ENCODE measurements around the gene PATJ. TPM values are rescaled to one million over a fixed set of nuclear protein-coding genes. Genes with fewer than 3 reads are reported as not detected.
"Not testable (repeated sequence)": the region's sequence is repeated elsewhere in the genome, so short reads cannot be mapped to it uniquely, and the experiment has no call there.

Gene PATJ
- polyA plus RNA-seq, 5 donors = 21.1 to 38.3 (median 33.4) TPM

DNA sequence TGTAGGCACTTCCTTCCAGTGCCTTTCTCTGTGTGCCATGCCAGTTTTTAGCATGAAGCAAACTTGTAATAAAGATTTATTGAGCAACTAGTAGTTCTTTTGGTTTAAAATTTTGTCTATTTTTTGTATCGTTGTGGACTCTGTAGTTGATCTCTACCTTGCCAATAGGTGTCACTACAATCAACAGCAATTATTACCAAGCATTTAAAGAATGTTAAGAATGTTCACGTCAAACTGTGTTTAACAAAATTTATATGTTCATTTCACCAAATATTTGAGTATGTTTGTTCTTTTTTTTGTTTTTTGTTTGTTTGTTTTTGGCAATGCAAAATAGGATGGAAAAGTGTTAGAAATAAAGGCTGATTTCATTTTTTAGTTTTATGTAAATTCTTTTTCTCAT, 208.1 kb downstream of the PATJ start:
- DNase-seq = no peak

GRCh38 chr1:61951731-61952580, 209.7 kb downstream of the PATJ start:
- no peak for DNase-seq

DNA sequence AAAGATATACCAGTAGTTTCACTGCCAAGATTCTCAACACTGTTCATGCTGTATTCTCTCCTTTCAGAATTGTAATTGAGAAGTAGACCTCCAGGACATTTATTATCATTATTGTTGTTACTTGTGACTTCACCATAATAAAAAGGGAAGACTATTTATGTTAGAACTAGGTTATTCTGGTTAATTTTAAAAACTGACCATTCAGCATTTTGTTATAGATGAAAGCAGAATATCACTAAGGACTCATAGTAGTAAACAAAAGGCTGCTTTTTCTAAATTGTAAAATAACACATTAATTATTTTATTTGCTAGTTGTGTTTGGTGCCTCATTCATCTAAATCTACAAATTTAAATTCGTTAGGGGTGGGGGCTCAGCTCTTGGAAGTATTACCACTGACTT, 210.4 kb downstream of the PATJ start:
- no peak for DNase-seq

- no peak for DNase-seq
Measured at GRCh38 chr1:61953076-61953789, 211.0 kb downstream of the PATJ start.

- DNase-seq = no peak
Measured at GRCh38 chr1:61953790-61954150, 211.5 kb downstream of the PATJ start.

DNA sequence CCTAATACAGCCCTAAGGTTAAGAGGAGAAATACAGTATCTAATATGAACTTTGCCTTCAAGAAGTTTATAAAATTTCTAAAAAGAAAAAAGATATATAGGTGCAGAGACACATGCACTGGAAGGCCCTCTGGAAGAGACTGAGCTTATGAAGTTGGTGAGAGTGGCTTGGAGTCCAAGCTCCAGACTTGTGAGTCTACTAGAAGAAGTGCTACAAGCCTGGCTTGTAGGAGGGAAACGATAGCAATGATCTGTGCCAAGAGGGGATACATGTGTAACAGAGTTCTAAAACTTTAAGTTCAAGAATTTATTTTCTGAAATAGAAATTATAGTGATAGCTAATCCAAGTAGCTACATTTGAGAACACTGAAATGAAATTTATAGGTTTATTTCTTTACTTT, 213.0 kb downstream of the PATJ start:
- no peak for DNase-seq

DNA sequence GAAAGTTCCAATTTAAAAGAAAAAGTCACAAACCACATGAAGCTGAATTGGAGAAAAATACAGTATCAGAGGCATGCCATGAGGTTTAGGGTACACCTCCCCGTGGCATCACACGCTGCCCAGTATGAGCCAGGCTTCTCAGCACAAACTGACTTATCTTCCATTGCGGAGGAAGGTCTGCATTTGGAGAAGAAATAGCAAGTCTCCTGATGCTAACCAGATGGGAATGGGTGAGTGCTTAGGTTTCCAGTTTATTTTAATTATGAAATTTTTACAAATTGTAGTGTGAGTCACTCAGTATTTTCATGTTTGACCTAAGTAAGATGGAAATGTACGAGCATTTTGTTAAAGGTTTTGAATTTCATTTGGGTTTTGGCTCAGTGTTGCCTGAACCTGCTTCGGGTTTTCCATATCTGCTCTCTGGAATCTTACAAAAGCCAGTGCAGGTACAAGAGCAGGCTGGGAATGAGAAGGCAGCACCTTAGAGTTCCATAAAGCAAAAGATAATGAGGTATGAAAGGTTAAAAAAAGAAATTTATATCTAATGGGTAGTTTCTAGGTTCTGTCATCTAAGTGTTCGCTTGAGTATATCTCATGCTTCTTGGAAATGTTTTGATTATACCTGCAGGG, 213.9 kb downstream of the PATJ start:
- DNase-seq = no peak

GRCh38 chr1:61956784-61957183, 214.5 kb downstream of the PATJ start:
- no peak for DNase-seq

- DNase-seq = no peak
Measured at GRCh38 chr1:61961009-61961408, 218.7 kb downstream of the PATJ start.

GRCh38 chr1:61962631-61963030, 220.4 kb downstream of the PATJ start:
- no peak for DNase-seq

DNA sequence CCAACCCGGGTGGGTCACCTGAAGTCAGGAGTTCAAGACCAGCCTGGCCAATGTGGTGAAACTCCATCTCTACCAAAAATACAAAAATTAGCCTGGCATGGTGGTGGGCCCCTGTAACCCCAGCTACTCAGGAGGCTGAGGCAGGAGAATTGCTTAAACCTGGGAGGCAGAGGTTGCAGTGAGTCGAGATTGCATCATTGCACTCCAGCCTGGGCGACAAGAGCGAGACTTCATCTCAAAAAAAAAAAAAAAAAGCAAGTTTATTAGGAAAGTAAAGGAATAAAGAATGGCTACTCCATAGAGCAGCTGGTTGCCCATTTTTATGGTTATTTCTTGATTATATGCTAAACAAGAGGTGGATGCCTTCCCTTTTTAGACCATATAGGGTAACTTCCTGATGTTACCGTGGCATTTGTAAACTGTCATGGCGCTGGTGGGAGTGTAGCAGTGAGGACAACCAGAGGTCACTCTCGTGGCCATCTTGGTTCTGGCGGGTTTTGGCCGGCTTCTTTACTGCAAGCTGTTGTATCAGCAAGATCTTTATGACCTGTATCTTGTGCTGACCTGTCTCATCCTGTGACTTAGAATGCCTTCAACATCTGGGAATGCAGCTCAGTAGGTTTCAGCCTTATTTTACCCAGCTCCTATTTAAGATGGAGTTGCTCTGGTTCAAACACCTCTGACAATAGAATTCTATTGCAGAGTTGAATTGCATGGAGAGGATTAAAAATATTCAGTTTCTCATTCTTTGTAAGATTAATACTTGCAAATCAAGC, 224.4 kb downstream of the PATJ start:
- not testable (repeated sequence) for DNase-seq

DNA sequence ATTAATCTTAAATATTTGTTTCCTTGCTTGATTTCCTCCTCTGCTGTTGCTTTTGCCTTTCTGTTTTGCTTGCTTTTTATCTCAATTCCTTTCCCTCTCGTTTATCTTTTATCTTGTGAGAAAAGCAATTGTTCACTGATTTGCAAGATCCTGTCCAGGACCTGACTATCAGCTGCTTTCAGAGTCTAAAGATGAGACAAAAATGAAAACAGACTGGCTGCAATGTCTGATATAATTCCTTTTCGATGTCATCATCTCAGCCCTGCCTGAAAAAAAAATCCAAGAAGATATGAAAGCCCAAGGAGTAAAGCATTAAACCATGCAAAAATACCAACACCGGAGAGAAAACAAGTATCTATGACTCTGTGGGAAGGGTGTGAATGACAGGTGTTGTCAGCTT, 225.5 kb downstream of the PATJ start:
- no peak for DNase-seq

- no peak for DNase-seq
Measured at GRCh38 chr1:61968869-61969268, 226.6 kb downstream of the PATJ start.

- no peak for DNase-seq
Measured at GRCh38 chr1:61973100-61973837, 231.0 kb downstream of the PATJ start.

- no peak for DNase-seq
Measured at GRCh38 chr1:61975638-61976037, 233.4 kb downstream of the PATJ start.

GRCh38 chr1:61976566-61976965, 234.3 kb downstream of the PATJ start:
- no peak for DNase-seq

DNA sequence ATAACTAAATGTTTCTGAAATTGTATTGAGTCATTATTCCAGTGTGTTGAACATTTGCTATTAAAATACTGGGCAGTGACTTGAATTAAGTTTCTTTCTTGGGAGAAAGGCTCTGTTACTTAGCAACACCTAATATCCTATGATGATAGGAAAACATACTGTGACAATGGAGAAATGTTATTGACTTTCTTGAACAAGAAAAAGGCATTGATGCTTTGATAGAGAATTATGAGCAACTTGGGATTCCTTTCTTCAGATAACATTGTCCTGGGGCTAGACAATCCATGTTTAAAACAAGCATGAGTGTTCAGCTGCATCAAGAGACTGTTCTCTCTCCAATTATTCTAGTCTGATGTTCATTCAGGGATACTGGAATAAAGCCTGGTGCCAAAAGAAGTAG, 236.5 kb downstream of the PATJ start:
- DNase-seq = no peak

DNA sequence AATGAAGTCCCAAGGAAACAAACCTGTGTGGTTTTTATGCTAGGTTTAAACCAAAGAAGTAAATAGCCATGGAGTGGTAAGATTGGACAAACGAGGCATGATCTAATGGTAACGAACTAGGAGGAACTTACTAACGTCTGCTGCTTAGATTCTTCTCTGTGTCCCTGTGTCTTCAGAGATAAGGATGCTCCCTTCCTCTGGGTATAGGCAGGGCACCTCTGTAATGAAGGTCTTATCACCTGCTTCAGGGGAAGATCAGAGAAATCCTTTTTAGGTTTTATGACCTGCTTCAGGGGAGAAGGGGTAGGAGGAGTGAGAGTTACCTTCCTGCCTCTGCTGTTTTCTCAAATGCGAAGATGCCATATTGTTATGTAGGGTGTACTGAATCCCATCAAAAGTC, 237.4 kb downstream of the PATJ start:
- DNase-seq = no peak

DNA sequence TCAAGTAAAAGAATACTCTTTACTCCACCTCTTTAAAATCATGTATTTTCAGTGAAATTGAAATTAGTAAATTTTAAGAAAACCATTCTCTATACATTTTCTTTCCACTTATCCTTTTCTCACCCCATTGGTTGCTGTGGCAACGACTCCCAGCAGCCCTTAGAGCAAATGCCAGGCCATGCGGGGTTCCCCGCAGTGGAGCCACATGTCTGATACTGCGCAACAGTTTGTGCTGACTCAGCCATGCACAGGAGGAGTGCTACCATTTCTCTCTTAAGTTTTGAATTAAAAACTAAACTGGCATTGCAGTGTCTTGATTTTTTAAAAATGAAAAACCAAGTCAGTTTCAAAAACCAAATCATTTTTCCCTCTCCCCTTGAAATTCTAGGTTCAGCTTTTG, 238.3 kb downstream of the PATJ start:
- peak; percentile 14 to 17 for DNase-seq

- no peak for DNase-seq
Measured at GRCh38 chr1:61981870-61982660, 239.8 kb downstream of the PATJ start.

- no peak for DNase-seq
Measured at GRCh38 chr1:61983236-61983635, 241.0 kb downstream of the PATJ start.
